GM21786 (cell line): Measurements from ENCODE around the gene WBP2.
"Not testable (repeated sequence)": the region's sequence is repeated elsewhere in the genome, so short reads cannot be mapped to it uniquely, and the experiment has no call there.

Experiments
- ATAC-seq: cut with Tn5 transposase; IDR thresholded peaks from one replicate; pipeline ENCODE4 v1.9.1; 2021; ENCODE audit not compliant: unreplicated experiment

The WBP2 gene

GRCh38 chr17:75818326-75818885 is 36.7 kb downstream of the WBP2 start:
- no peak for ATAC-seq

DNA sequence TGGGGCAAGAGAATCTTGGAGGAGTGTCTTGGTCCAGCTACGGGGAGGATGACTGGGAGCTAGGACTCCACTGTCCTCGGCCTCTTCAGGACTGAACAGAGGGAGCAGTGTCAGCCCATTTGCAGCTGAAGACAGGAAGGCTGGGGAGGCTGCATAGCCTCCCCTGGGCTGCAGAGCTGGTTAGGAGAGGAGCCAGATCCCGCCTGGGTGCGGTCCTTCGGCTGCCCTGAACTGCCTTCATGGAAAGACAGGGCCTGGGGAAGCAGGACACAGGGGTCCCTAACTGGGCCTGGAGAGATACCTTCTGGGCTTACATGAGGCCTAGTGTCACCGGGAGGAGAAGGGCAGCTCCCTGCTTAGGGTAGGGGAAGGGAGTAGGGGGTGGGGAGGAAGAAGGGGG is 37.6 kb downstream of the WBP2 start:
- no peak for ATAC-seq

DNA sequence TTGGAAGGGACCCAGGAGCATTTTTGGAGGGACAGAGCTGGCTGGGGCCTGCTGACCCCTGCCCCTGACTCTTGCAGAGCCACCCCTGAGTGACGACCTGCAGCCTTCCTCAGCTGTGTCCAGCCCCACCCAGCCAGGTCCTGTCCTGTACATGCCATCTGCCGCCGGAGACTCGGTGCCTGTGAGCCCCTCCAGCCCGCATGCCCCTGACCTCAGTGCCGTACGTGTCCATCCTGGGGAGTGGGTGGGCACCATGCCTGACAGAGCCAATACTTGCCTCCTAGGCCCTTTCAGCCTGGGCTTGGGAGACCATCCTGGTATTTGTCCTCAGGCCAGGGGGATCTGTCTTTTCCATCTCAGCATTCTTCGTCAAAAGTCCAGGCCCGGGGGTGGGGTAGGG is 38.4 kb downstream of the WBP2 start:
- ATAC-seq: no peak

GRCh38 chr17:75815399-75815798 is 39.7 kb downstream of the WBP2 start:
- no peak for ATAC-seq

- no peak for ATAC-seq
Measured at GRCh38 chr17:75814900-75815373, 40.2 kb downstream of the WBP2 start.

DNA sequence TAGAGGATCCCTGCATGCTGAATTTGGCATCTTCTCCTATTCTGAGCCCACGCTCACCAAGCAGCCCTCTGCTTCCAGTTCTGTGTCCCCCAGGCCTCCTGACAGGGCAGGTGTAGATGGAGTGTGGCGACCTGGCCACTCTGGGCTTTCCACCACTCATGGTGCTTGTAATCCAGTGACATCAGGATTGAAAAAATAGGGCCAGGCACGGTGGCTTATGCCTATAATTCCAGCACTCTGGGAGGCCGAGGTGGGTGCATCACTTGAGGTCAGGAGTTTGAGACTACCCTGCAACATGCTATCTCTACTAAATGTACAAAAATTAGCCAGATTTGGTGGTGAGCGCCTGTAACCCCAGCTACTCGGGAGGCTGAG is 41.1 kb downstream of the WBP2 start:
- no peak for ATAC-seq

DNA sequence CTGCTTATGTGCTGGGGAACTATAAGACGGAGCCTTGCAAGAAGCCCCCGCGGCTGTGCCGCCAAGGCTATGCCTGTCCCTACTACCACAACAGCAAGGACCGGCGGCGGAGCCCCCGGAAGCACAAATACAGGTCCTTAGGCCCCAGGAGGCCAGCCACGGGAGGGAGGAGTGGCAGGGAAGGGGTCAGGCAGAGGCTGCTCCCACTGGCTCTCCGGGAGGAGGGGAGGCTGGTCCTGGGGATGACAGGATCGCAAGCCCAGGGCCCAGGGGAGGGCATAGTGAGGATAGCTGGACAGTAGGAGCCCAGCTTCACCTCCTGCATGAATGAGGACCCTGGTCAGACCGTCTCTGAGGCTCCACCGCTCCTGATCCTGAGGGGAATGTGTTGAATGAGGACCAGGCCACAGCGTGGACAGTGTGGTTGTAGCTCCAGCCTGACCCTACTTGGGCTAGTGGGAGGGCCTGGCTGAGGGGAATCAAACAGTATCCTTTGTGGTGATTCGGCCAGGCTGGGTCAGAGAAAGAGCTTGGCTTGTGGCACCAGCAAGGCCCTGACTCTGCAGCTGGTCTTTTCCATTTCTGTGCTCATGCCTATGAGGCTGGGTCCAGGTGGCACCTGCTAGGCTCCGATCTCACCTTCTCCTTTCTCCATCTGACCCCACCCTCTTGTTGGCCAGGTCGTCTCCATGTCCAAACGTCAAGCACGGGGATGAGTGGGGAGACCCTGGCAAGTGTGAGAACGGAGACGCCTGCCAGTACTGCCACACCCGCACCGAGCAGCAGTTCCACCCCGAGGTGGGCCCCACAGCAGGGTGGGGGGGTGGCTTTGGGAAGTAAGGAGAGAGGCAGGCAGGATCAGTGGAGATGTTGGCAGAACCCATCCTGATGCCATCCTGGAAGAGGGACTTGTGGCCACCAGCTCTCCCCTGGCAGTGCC is 41.8 kb downstream of the WBP2 start:
- no peak for ATAC-seq

- ATAC-seq: no peak
Measured at GRCh38 chr17:75812096-75813013, 42.8 kb downstream of the WBP2 start.

DNA sequence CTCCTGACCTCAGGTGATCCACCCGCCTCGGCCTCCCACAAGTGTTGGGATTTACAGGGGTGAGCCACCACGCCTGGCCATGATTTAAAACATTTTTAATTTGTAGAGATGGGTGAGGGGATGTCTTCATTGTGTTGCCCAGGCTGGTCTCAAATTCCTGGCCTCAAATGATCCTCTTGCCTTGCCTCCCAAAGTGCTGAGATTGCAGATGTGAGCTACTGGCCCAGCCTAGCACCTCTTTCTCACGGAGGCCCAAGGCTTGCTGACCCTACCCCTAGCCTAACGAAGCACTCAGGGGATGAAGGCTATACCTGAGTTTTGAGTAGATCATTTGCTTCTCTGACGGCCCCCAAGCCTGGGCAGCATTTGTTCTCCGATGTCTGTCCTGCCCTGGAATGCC is 44.0 kb downstream of the WBP2 start:
- ATAC-seq: no peak

GRCh38 chr17:75810756-75811155 is 44.4 kb downstream of the WBP2 start:
- not testable (repeated sequence) for ATAC-seq

GRCh38 chr17:75810216-75810615 is 44.9 kb downstream of the WBP2 start:
- ATAC-seq: no peak

GRCh38 chr17:75809631-75810111 is 45.5 kb downstream of the WBP2 start:
- no peak for ATAC-seq

GRCh38 chr17:75808905-75809621 is 46.1 kb downstream of the WBP2 start:
- peak; percentile 73 for ATAC-seq

GRCh38 chr17:75808549-75808904 is 46.6 kb downstream of the WBP2 start:
- ATAC-seq: no peak

- ATAC-seq: no peak
Measured at GRCh38 chr17:75807861-75808260, 47.3 kb downstream of the WBP2 start.

DNA sequence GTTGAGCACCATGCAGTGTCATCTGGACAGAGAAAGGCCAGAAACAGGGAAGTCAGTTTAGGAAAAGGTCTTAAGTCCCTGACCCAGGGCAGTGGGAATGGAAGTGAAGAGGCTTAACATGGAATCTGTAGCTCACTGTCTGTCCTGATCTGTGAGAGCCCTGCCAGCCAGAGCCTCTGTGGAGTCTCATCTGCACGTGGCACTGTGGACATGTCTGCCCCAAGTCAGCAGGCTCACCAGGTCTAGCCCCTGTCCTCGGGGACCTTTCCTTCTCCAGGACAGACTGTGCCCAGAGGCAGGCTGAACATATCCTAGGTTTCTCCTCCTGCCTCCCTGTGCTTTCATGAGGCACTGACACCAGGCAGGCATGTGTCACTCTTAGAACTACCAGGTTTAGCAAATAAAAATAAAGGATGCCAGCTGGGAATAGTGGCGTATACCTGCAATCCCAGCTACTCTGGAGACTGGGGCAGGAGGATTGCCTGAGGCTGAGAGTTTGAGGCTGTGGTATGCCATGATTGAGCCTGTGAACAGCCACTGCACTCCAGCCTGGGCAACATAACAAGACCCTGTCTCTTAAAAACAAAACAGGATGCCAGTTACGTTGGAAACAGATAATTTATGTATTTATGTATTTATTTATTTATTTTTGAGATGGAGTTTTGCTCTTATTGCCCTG is 48.2 kb downstream of the WBP2 start:
- ATAC-seq: no peak

GRCh38 chr17:75803883-75804282 is 51.3 kb downstream of the WBP2 start:
- no peak for ATAC-seq

- ATAC-seq: no peak
Measured at GRCh38 chr17:75799402-75799801, 55.7 kb downstream of the WBP2 start.

DNA sequence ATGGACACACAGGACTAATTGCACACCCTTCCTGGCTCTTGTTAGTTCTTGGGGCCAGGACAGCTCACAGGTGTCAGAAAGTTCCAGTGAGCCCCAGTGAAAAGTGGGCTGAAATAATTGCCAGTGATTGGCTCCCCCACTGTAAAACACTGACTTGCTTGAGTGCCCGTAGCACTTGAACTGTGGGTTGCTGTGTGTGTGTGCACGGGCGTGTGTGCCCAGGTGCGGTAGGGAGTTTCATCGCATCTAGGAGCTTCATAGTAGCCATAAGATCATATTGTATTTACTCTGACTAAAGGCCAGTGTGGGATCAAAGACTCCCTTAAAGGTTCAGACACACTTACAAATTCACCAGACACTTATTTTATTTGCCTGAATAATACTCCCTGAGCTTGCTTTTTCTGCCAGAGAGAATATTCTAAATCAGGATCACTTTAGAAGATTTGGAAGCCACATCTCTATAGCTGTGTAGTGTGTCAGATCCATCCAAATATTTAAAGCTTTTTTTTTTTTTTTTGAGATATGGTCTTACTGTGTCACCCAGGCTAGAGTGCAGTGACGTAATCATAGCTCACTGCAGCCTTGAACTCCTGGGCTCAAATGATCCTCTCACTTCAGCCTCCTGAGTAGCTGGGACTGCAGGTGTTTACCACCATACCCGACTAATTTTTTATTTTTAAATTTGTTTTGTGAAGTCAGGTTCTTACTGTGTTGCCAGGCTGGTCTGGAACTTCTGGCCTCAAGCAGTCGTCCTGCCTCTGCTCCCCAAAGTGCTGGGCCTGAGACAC is 59.1 kb downstream of the WBP2 start:
- ATAC-seq: no peak
